Measurements from ENCODE around the gene GRWD1. TPM values are rescaled to one million over a fixed set of nuclear protein-coding genes. Genes with fewer than 3 reads are reported as not detected.
A peak's percentile ranks its signal among the peaks of the same experiment; 100 is the strongest.
"Not testable (repeated sequence)": the region's sequence is repeated elsewhere in the genome, so short reads cannot be mapped to it uniquely, and the experiment has no call there.

Gene GRWD1
- total RNA-seq, 1 donor from 2014 or later, result 9.7 TPM

GRCh38 chr19:48480183-48480557 lies 34.4 kb downstream of the GRWD1 start:
- DNase-seq, result peak; percentile 69

GRCh38 chr19:48480558-48481500 lies 35.0 kb downstream of the GRWD1 start:
- peak; percentile 69 for DNase-seq

- DNase-seq, result no peak
Measured at GRCh38 chr19:48481846-48482639, 36.3 kb downstream of the GRWD1 start.

GRCh38 chr19:48483301-48483700 lies 37.5 kb downstream of the GRWD1 start:
- no peak for DNase-seq

GRCh38 chr19:48484247-48484893 lies 38.6 kb downstream of the GRWD1 start:
- DNase-seq, result no peak

GRCh38 chr19:48484931-48485612 lies 39.3 kb downstream of the GRWD1 start:
- DNase-seq, result no peak

GRCh38 chr19:48486706-48487105 lies 40.9 kb downstream of the GRWD1 start:
- not testable (repeated sequence) for DNase-seq

GRCh38 chr19:48487544-48487943 lies 41.8 kb downstream of the GRWD1 start:
- DNase-seq, result no peak

GRCh38 chr19:48487948-48488347 lies 42.2 kb downstream of the GRWD1 start:
- peak; percentile 73 for DNase-seq

- not testable (repeated sequence) for DNase-seq
Measured at GRCh38 chr19:48488478-48488877, 42.7 kb downstream of the GRWD1 start.

- peak; percentile 20 for DNase-seq
Measured at GRCh38 chr19:48489608-48490216, 43.9 kb downstream of the GRWD1 start.

- no peak for DNase-seq
Measured at GRCh38 chr19:48490981-48491792, 45.4 kb downstream of the GRWD1 start.

- DNase-seq, result no peak
Measured at GRCh38 chr19:48491793-48492123, 46.0 kb downstream of the GRWD1 start.

- DNase-seq, result peak; percentile 85
Measured at GRCh38 chr19:48492925-48493717, 47.3 kb downstream of the GRWD1 start.

GRCh38 chr19:48493718-48494401 lies 48.1 kb downstream of the GRWD1 start:
- DNase-seq, result no peak

GRCh38 chr19:48495396-48495795 lies 49.6 kb downstream of the GRWD1 start:
- DNase-seq, result no peak

GRCh38 chr19:48496959-48497727 lies 51.4 kb downstream of the GRWD1 start:
- DNase-seq, result no peak

- no peak for DNase-seq
Measured at GRCh38 chr19:48497728-48498594, 52.2 kb downstream of the GRWD1 start.
